GM12892 (cell line): Measurements from ENCODE around the gene TAOK3.

Experiments
- POLR2A ChIP-seq: IDR thresholded peaks from 2 replicates; pipeline ENCODE4 v1.6.1; 2011; ENCODE audit warnings: low read depth, low read length, control low read depth
- TAF1 ChIP-seq: IDR thresholded peaks from 2 replicates; pipeline ENCODE4 v1.6.1; 2011; ENCODE audit warnings: low read depth, mild to moderate bottlenecking, control low read depth, low read length, borderline replicate concordance

- TF ChIP-seq POLR2A, result no peak
- no peak for TF ChIP-seq TAF1
Measured at GRCh38 chr12:118398524-118398923, 25.8 kb upstream of the TAOK3 start.
